ENCODE results near the gene UGCG. TPM values are rescaled to one million over a fixed set of nuclear protein-coding genes. Genes with fewer than 3 reads are reported as not detected.

UGCG gene
- total RNA-seq, 1 experiment from 2014 or later: 46.0 TPM

- H3K36me3 ChIP-seq (ENCODE audit: control insufficient read depth, insufficient read depth, low read length): no peaks in the 10 kb centered on the region
- no peak for DNase-seq (ENCODE audit: low read depth, low spot score)
- no peak for ATAC-seq
- BruUV-seq (replicated peaks): no TSS peak
- TF ChIP-seq, protein P1, sequence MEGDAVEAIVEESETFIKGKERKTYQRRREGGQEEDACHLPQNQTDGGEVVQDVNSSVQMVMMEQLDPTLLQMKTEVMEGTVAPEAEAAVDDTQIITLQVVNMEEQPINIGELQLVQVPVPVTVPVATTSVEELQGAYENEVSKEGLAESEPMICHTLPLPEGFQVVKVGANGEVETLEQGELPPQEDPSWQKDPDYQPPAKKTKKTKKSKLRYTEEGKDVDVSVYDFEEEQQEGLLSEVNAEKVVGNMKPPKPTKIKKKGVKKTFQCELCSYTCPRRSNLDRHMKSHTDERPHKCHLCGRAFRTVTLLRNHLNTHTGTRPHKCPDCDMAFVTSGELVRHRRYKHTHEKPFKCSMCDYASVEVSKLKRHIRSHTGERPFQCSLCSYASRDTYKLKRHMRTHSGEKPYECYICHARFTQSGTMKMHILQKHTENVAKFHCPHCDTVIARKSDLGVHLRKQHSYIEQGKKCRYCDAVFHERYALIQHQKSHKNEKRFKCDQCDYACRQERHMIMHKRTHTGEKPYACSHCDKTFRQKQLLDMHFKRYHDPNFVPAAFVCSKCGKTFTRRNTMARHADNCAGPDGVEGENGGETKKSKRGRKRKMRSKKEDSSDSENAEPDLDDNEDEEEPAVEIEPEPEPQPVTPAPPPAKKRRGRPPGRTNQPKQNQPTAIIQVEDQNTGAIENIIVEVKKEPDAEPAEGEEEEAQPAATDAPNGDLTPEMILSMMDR (IDR thresholded peaks at IDR 0.05): no peak
- TF ChIP-seq SIN3A (IDR thresholded peaks at IDR 0.05; ENCODE audit: borderline replicate concordance, insufficient read depth, low read depth, low read length): no peak
- TF ChIP-seq TCF7L2 (IDR thresholded peaks at IDR 0.05; ENCODE audit: low read depth, low read length): no peak
- TF ChIP-seq REST (IDR thresholded peaks at IDR 0.05; ENCODE audit: insufficient read depth in 1 of 2, low read depth in 2 of 2, low read length in 1 of 2): no peak
- intact Hi-C loops (cut with micrococcal nuclease; ENCODE audit: unreplicated experiment) (no loop called here), in situ Hi-C loops (cut with HindIII; ENCODE audit: low pct_unique_long_range_greater_than_20kb, low sequenced_read_pairs) (no loop called here)
- no peaks in the 10 kb centered on the region for H3K27me3 ChIP-seq (ENCODE audit: control insufficient read depth, insufficient read depth, low read length)
- POLR2A ChIA-PET: no interaction called here
- H3K4me3 ChIP-seq (ENCODE audit: low read depth in 2 of 2, low read length in 2 of 2): no peak overlapping the region
- H3K27ac ChIP-seq (ENCODE audit: low read length): no peak overlapping the region; the same call in 1 of the 2 replicates
- no peaks in the 10 kb centered on the region for H3K9me3 ChIP-seq (ENCODE audit: control insufficient read depth, insufficient read depth, low read depth, low read length)
- H3K4me1 ChIP-seq (ENCODE audit: control insufficient read depth, insufficient read depth, low read length): peaks cover 8% of the 10 kb centered on the region; the same call in 1 of the 2 replicates
- CTCF ChIA-PET: no interaction called here
These were observed 86.9 kb downstream of the UGCG start for GRCh38 chr9:111983484-111983908.

DNA sequence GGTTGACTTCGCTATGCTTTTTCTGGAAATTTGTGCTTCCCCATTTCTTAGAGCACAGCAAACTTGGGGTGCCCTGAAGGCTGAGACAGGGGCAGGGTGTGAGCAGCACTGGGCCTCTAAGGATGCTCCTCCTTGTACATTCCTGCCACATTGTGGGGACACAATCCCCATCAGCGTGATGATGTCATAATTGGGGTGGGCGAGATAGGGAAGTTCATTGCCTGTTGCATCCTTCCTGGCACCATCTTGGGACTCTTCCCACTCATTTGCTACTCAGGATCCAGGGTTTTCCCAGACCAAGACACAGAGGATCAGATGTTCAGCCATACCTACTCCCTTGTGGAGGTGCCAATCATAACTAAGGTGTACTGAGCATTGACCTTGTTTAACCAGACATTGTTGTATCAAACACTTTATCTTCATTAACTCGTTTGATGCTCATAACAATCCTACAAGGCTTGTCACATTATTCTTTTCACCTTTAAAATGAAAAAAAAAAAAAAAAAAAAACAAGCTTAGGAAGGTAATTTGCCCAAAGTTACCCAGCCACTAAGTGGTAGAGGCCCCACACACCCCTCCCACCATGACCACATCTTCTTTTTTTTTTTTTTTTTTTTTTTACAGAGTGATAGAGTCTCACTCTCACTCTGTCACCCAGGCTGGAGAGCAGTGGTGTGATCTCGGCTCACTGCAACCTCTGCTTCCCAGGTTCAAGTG lies 87.6 kb downstream of the UGCG start:
- Histone ChIP-seq H3K27me3 (ENCODE audit: control insufficient read depth, insufficient read depth, low read length) (no peaks in the 10 kb centered on the region), H3K36me3 (ENCODE audit: control insufficient read depth, insufficient read depth, low read length) (no peaks in the 10 kb centered on the region), H3K9me3 (ENCODE audit: control insufficient read depth, insufficient read depth, low read depth, low read length) (no peaks in the 10 kb centered on the region), H3K27ac (ENCODE audit: low read length) (0 out of 2 replicates have a peak overlapping the region, but pooled peaks have one; percentile 15), H3K4me1 (ENCODE audit: control insufficient read depth, insufficient read depth, low read length) (peaks cover 8% of the 10 kb centered on the region; the same call in 1 of the 2 replicates), H3K4me3 (ENCODE audit: low read depth in 2 of 2, low read length in 2 of 2) (no peak overlapping the region)
- intact Hi-C loops (cut with micrococcal nuclease; ENCODE audit: unreplicated experiment): no loop called here
- ATAC-seq (no peak), DNase-seq (ENCODE audit: low read depth, low spot score) (no peak)
- BruUV-seq (replicated peaks): no TSS peak
- in situ Hi-C loops (cut with HindIII; ENCODE audit: low pct_unique_long_range_greater_than_20kb, low sequenced_read_pairs): no loop called here
- CTCF ChIA-PET: no interaction called here
- no peak for TF ChIP-seq SIN3A (IDR thresholded peaks at IDR 0.05; ENCODE audit: borderline replicate concordance, insufficient read depth, low read depth, low read length)
- TF ChIP-seq TCF7L2 (IDR thresholded peaks at IDR 0.05; ENCODE audit: low read depth, low read length): no peak
- TF ChIP-seq, protein P1 (IDR thresholded peaks at IDR 0.05): no peak
- no peak for TF ChIP-seq REST (IDR thresholded peaks at IDR 0.05; ENCODE audit: insufficient read depth in 1 of 2, low read depth in 2 of 2, low read length in 1 of 2)
- no peak for TF ChIP-seq POLR2AphosphoS5 (IDR thresholded peaks at IDR 0.05; ENCODE audit: low read depth, low read length)
- POLR2A ChIA-PET: interaction anchor here (0.6 kb wide), 1 partner anchor 118 kb away, joined by 14 read pairs; no protein-coding TSS in a partner anchor
